ENCODE data around the gene EDA. TPM values are rescaled to one million over a fixed set of nuclear protein-coding genes. Genes with fewer than 3 reads are reported as not detected.

EDA gene
- total RNA-seq, 2 donors from 2014 or later = 59.0 to 70.6 TPM

DNA sequence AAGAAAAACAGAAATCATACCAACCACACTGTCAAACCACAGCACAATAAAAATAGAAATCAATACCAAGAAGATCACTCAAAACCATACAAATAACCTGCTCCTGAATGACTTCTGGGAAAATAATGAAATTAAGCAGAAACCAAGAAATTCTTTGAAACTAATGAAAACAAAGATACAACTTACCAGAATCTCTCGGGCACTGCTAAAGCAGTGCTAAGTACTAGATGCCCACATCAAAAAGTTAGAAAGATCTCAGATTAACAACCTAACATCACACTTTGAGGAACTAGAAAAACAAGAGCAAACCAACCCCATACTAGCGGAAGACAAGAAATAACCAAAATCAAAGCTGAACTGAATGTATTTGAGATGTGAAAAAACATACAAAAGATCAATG, 400.6 kb downstream of the EDA start:
- H3K4me3 Mint-ChIP-seq = no peak overlapping the region
- no peak for DNase-seq
- H3K27ac Mint-ChIP-seq = no peak overlapping the region
- no peaks in the 10 kb centered on the region for H3K4me1 Mint-ChIP-seq
- peaks cover 11% of the 10 kb centered on the region for H3K36me3 Mint-ChIP-seq (ENCODE audit: low read depth)
- Histone ChIP-seq H3K36me3 (ENCODE audit: control insufficient read depth, insufficient read depth, low read length) (peaks cover 5% of the 10 kb centered on the region), H3K4me1 (ENCODE audit: control insufficient read depth, insufficient read depth, low read length) (no peaks in the 10 kb centered on the region), H3K9me3 (ENCODE audit: control insufficient read depth, low read length) (peaks cover 29% of the 10 kb centered on the region), H3K4me3 (ENCODE audit: low read length) (no peak overlapping the region), H3K9ac (ENCODE audit: extremely low read depth, low read length, poor library complexity, severe bottlenecking) (no peak overlapping the region), H3K27ac (ENCODE audit: low read depth, low read length) (no peak overlapping the region), H3K27me3 (ENCODE audit: control insufficient read depth, insufficient read depth, low read length, poor library complexity, severe bottlenecking) (no peaks in the 10 kb centered on the region)
- no peaks in the 10 kb centered on the region for H3K27me3 Mint-ChIP-seq (ENCODE audit: insufficient read depth)
- peaks cover 67% of the 10 kb centered on the region for H3K9me3 Mint-ChIP-seq
- TF ChIP-seq, protein P1, sequence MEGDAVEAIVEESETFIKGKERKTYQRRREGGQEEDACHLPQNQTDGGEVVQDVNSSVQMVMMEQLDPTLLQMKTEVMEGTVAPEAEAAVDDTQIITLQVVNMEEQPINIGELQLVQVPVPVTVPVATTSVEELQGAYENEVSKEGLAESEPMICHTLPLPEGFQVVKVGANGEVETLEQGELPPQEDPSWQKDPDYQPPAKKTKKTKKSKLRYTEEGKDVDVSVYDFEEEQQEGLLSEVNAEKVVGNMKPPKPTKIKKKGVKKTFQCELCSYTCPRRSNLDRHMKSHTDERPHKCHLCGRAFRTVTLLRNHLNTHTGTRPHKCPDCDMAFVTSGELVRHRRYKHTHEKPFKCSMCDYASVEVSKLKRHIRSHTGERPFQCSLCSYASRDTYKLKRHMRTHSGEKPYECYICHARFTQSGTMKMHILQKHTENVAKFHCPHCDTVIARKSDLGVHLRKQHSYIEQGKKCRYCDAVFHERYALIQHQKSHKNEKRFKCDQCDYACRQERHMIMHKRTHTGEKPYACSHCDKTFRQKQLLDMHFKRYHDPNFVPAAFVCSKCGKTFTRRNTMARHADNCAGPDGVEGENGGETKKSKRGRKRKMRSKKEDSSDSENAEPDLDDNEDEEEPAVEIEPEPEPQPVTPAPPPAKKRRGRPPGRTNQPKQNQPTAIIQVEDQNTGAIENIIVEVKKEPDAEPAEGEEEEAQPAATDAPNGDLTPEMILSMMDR (conservative IDR thresholded peaks at IDR 0.05) = no peak
- 100% methylated on average over 1 of the region's 2 CpGs; no CpG with 5 or more reads in 1 of the 2 experiments for WGBS, 2 experiments (ENCODE audit: insufficient coverage in 1 of 2, insufficient read length in 1 of 2)

GRCh38 chrX:70022616-70023015, 406.7 kb downstream of the EDA start:
- TF ChIP-seq, protein P1 (conservative IDR thresholded peaks at IDR 0.05) = no peak
- Histone ChIP-seq H3K27ac (ENCODE audit: low read depth, low read length) (no peak overlapping the region), H3K36me3 (ENCODE audit: control insufficient read depth, insufficient read depth, low read length) (peaks cover 13% of the 10 kb centered on the region), H3K27me3 (ENCODE audit: control insufficient read depth, insufficient read depth, low read length, poor library complexity, severe bottlenecking) (no peaks in the 10 kb centered on the region), H3K9ac (ENCODE audit: extremely low read depth, low read length, poor library complexity, severe bottlenecking) (no peak overlapping the region), H3K4me3 (ENCODE audit: low read length) (no peak overlapping the region), H3K9me3 (ENCODE audit: control insufficient read depth, low read length) (peaks cover 6% of the 10 kb centered on the region), H3K4me1 (ENCODE audit: control insufficient read depth, insufficient read depth, low read length) (no peaks in the 10 kb centered on the region)
- DNase-seq = no peak
- H3K27me3 Mint-ChIP-seq (ENCODE audit: insufficient read depth) = no peaks in the 10 kb centered on the region
- H3K36me3 Mint-ChIP-seq (ENCODE audit: low read depth) = peaks cover 8% of the 10 kb centered on the region
- no peak overlapping the region for H3K4me3 Mint-ChIP-seq
- no peak overlapping the region for H3K27ac Mint-ChIP-seq
- no peaks in the 10 kb centered on the region for H3K4me1 Mint-ChIP-seq
- peaks cover 48% of the 10 kb centered on the region for H3K9me3 Mint-ChIP-seq
- 75% methylated on average over 1 of the region's 4 CpGs; no CpG with 5 or more reads in 1 of the 2 experiments for WGBS, 2 experiments (ENCODE audit: insufficient coverage in 1 of 2, insufficient read length in 1 of 2)

DNA sequence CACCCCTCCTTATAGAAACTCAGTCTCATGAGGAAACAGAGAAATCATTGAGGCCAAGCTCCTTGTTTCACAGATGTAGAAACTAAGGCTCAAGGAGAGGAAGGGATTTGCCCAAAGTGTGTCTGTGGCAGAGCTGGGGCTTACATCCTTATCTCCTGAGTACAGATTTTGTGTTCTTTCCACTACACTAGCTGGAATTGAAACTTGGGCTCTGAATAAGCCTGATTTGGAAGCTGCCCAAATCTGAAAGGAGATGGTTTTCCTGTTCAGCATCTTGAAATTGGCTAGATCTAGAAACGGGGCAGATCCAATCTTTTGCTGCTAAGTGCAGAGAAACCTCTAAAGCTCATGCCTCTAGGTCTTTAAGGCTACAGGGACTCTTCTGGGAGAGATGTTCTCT, 409.6 kb downstream of the EDA start:
- Mint-ChIP-seq H3K4me1 (no peaks in the 10 kb centered on the region), H3K27me3 (ENCODE audit: insufficient read depth) (no peaks in the 10 kb centered on the region), H3K4me3 (no peak overlapping the region), H3K9me3 (peaks cover 41% of the 10 kb centered on the region), H3K27ac (no peak overlapping the region), H3K36me3 (ENCODE audit: low read depth) (peaks cover 8% of the 10 kb centered on the region)
- Histone ChIP-seq H3K4me3 (ENCODE audit: low read length) (no peak overlapping the region), H3K9me3 (ENCODE audit: control insufficient read depth, low read length) (no peaks in the 10 kb centered on the region), H3K9ac (ENCODE audit: extremely low read depth, low read length, poor library complexity, severe bottlenecking) (no peak overlapping the region), H3K27me3 (ENCODE audit: control insufficient read depth, insufficient read depth, low read length, poor library complexity, severe bottlenecking) (no peaks in the 10 kb centered on the region), H3K36me3 (ENCODE audit: control insufficient read depth, insufficient read depth, low read length) (peaks cover 13% of the 10 kb centered on the region), H3K27ac (ENCODE audit: low read depth, low read length) (no peak overlapping the region), H3K4me1 (ENCODE audit: control insufficient read depth, insufficient read depth, low read length) (peaks cover 5% of the 10 kb centered on the region)
- WGBS, 2 experiments (ENCODE audit: insufficient coverage in 1 of 2, insufficient read length in 1 of 2) = 83 to 94% methylated on average over 1 of the region's 1 CpG
- TF ChIP-seq, protein P1 (conservative IDR thresholded peaks at IDR 0.05) = no peak
- no peak for DNase-seq
